ENCODE measurements around the gene CYP27B1.
A peak's percentile ranks its signal among the peaks of the same experiment; 100 is the strongest.

The CYP27B1 gene

DNA sequence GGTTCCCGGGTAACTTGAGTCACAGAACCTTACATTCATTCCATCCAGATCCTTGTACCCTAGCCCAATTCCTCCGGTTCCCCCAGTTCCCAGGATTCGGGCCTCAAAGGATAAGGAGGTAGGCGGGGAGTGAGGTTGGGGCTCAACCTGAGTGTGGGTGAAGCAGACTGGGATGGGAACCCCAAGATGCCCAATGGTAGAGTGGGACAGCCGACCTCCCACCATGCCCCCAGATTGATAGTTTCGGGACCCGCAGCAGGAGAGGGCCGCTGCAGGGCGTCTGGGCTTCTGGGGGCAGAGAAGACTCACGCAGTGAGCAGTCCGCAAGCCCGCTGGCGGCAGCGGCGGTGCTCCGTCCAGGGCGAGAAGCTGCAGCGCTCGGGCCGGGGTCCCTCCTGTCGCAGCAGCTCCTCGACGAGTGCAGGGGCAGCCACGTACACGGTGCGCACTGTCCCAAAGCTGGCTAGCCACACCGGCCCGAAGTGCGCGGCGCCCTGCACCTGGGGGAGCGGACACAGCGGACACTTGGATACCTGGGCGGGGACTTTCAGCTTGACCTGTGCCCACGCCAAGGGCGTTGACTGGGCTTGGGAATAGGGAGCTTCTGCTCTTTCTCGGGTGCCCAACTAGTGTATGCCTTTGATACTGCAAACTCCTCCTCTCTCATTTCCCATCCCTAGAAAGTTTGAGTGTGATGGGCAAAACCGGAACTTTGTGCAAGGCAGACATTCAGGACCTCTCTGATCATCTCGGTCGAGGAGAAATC is 997 bp downstream of the CYP27B1 start:
- DNase-seq (ENCODE audit: low spot score), result no peak

DNA sequence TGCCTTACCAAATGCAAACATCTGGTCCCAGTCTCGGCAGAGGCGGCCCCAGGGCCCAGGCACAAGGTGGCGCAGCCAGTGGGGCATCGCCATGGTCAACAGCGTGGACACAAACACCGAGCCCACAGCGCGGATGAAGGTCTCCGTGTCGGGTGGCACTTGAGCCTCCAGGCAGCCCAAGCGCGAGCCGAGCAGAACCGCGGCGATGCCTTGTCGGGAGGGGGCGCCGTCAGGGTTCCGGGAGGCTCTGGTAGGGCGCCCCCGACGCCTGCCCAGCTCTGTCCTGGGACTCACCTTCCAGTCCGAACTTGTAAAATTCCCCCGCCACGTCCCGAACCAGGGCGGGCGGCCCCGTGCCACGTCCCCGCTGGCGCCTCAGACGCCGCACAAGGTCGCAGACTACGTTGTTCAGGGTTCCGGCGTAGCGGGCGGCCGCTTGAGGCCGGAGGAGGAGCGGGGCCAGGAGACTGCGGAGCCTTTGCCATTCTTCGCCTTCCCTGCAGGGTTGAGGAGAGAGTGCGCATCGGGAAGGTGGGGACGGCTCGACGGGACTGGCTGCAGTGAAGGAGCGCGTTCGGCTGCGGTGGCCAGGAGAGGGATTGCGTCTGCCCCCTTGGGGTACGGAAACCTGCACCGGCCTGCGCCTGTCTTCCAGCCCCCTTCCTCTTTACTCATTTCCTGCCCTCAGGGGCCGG is 1.7 kb downstream of the CYP27B1 start:
- DNase-seq (ENCODE audit: low spot score), result peak; percentile 51

DNA sequence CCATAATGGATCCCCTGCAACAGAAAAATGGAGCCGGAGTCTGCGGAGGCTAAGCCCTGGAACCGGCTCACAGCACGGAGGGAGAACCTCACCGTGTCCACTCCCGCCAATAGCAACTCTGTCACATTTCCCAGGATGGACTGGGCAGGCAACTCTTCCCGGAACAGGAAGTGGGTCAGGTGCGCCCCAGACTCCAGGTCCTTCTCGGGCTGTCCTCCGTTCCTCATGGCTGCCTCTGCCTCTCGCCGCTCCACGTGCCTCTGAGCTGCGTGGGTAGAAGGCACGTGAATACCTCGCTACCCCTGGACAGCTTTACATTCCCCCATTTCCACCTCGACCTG is 2.2 kb downstream of the CYP27B1 start:
- DNase-seq (ENCODE audit: low spot score), result no peak

DNA sequence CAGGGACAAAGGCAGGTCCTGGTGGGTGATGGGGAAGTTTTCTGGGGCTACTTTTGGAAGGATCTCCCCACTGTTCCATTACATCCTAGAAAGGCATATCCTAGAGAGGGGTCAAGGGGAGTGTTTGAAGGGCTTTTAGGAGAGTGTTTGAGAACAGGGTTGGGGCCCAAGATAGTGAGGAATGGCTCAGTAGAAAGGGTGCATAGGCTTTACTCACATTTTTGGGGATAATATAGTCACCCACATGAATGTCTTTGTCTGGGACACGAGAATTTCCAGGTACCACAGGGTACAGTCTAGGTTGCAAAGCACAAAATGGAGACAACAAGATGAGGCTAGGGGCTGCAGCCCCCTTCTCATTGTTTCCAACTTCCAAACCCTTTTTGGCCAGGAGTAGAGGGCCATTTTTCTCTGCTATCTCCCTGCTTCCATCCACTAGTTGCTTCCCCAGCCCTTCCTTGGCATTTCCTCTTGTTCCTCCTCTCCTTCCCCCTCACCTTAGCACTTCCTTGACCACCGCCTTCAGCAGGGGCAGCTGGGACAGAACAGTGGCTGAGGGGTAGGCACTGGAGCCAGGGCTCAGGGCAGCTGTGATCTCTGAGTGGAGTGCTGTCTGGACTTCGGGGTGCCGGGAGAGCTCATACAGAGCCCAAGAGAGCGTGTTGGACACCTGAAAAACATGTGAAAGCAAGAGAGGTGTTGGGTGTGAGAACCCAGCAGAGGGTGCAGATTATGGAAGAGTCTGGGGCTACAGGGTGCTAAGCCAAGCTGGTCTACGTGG is 2.8 kb downstream of the CYP27B1 start:
- no peak for DNase-seq (ENCODE audit: low spot score)

DNA sequence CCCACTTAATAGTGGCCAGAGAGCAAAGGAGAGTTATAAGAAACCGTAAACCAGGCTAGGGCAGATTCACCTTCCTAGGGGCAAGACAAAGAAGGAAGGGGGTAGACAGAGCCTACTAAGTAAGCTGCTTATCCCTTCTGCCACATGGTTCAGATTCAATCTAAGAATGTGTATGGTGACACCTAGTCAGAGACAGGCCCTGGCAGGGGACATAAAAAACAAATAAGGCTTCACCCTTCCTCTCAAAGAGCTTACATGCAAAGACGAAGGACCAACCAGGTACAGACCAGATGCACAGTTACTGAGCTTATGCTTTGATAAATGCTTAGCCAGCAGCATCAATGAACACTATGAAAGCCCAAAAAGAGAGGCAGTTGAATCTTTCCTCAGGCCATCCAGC is 4.4 kb downstream of the CYP27B1 start:
- no peak for DNase-seq (ENCODE audit: low spot score)

DNA sequence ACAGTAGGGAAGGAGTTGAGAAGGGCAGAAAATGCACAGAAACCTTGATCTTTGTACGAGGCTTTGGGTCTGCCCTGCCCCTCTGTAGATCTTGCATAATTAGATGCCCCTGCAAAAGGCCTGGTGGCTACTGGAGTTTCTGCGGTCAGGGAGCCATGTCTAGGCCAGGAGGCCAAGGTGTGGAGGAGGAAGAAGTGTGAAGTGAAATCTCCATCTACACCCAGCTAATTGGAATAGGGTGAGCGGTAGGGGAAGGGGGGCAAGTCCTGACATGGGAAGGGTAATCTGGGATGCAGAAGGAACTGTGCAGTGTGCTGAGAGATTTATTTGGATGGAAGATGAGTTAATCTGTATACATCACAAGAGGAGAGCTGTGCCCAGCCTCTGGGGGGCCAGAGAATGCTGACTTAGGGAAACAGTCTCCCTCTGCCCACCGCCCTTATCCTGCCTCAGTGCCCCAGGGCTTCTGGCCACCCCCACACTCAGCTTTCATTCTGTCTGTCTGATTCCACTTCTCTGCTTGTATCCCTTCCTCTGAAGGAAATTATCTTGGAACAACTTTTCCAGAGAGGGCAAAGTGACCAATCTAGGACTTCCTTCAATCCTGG is 5.4 kb downstream of the CYP27B1 start:
- no peak for DNase-seq (ENCODE audit: low spot score)

DNA sequence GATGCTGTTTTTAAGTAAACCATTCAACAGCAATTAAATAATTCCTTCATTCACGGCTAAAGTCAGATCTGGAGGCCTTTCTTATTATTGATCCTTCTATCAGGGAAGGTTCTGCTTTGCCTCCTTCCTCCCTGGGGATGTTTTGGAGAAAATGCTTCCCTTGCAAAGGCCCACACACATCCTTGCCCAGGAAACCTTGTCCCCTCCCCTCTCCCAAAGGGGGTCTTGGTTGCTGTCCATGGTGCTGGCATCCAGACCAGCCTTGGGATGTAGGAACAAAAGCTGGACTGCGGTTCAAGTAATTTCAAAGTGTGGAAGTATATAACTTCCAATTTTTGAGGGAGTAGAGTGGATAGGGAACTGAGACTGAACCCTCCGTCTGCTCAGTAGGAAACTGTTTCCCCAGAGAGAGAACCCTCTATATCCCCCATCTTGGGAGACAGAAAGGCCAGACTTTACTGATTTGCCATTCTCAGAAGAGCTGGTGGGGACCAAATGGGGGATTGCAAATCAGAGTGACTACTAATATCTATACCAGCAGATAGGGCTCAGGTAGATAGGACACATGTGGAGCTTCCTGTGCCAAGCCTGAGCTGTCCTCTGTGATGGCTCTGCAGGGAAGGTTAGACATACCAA is 6.4 kb downstream of the CYP27B1 start:
- no peak for DNase-seq (ENCODE audit: low spot score)

DNA sequence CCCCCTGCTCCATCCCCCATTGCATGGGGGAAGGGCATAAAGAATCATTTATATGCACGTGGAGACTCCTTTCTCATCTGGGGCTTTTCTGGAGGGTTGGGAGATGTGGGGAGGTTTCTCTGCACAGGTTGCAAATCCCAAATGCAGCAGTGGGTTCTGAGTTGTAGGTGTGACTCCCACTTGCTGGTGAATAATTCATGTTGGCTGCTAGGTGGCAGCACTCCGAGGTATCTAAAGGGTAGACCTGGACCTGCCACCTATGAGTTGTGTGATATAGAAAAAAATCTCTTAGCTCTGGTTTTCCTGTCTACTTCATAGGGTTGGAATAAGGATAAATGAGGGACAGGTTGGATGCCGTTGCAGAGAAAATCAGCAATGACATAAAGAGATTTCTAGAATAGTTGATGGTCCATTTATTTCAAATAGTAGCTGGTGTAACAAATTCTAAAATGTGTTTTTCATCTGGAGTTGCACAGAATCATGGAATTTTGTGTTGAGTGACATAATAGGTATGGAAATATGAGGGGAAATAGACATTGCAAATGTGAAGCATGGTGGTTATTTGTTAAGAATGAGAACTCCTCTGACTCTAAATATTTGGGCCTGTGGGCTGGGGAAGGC is 7.4 kb downstream of the CYP27B1 start:
- no peak for DNase-seq (ENCODE audit: low spot score)

DNA sequence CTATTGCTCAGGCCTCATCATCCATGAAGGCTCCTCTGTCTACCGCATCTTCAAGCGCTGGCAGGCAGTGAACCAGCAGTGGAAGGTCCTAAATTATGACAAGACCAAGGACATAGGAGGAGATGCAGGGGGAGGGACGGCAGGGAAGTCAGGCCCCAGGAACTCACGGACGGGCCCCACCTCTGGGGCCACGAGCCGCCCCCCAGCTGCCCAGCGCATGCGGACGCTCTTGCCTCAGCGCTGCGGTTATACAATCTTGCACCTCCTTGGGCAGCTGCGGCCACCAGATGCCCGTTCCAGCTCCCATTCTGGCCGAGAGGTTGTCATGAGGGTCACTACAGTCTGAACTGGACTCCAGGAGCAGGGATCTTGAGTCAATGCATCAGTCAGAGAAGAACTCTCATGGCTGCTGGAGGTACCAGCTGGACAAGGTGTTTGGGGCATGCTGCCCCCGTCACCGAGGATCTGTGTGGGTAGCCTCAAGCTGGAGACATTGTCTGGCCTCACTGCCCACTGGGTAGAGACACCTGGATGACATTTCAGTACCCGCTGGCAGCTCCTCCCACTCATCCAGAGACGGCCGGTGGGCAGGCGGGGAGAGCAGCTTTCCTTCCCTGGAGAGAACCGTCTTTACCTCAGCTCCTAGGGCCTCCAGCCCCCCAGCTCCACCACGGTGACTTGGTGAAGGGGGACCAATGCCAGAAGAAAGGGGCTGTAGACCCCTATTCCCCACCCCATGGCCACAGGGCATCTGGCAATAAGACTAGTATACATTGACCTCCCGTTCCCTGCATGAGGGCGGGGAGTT is 8.1 kb downstream of the CYP27B1 start:
- no peak for DNase-seq (ENCODE audit: low spot score)

DNA sequence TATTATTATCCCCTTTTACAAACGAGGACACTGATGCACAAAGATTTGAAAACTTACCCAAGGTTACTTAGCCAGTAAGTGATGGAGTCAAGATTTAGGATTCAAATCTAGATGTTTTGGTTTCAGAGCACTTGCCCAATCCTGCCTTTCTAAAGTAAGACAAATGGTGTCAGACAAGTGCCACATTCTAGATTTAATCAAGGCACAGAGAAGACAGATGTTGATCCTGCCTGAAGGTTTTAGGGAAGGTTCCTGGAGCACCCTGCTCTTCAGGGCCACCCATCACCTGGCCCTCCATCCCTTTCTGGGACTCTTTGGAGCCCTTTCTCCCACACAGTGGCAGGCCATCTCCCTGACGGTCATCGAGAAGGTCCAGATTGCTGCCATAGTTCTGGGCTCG is 9.1 kb downstream of the CYP27B1 start:
- DNase-seq (ENCODE audit: low spot score), result no peak

DNA sequence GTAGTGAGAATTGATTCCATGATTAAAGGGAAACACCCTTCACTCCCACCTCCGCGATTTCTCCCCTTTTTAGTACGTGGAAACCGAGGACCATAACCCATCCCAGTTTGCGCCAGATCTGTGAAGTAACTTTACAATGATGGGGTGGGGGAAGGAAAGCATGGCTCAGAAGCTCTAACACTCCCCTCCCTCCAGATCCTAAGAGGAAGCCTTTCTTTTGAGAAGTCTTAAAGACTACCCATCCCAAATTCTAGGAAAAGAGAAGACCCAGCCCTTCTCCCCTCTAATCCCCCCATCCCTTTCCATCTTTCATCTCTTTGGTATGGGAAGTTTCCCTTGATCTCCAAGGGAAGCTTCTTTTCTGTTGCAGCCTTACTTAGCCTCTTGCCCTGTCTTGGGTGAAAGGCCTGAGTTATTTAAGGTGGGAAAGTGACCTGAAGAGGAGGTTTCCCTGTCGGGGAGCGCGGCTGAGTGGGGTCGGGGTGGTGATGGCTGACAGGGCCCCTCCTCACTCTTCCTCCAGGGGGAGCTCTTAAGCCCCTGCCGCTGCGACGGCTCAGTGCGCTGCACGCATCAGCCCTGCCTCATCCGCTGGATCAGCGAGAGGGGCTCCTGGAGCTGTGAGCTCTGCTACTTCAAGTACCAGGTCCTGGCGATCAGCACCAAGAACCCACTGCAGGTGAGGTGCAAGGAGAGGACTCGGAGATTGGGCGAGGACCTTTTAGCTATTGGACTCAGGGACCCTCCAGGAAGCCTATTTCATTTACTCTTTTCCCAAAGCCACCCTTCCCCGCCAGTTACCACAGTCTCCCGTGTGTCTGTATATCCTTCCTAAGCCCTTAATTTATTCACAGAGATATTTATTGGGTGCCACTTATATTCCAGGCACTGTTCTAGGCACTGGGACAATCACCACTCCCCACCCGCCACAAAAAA is 10.2 kb downstream of the CYP27B1 start:
- DNase-seq (ENCODE audit: low spot score), result no peak

DNA sequence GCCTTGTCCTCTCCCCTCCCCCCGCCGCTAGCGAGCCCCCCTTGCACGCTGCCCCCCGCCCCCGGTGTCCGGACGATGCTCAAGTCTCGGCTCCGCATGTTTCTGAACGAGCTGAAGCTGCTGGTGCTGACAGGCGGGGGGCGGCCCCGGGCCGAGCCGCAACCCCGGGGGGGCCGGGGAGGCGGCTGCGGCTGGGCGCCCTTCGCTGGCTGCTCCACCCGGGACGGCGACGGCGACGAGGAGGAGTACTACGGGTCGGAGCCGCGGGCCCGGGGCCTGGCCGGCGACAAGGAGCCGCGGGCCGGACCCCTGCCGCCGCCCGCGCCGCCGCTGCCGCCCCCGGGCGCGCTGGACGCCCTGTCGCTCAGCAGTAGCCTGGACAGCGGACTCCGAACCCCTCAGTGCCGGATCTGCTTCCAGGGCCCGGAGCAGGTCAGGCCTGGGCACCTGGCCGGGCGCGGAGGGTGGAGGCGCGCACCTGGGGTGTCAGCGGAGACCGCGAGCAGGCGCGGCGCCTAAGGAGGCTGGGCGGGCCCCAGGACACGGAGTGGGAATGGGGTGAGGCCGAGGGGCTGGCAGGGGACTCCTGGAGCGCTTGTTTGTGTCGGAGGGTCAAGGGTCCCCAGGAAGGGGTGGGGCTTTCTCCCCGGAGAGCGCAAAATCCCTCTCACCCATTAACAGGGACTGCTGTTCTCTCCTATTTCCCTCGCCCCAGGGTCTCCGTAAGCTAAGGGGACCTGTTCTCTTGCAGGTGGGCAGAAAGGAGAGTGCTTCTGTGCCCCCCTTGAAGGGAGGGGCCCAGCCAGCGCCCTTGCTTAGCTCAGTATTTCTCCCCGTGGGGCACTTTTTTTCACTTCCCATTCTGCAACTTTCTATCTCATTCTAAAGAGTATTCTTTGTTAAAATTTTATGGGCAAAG is 11.2 kb downstream of the CYP27B1 start:
- no peak for DNase-seq (ENCODE audit: low spot score)

DNA sequence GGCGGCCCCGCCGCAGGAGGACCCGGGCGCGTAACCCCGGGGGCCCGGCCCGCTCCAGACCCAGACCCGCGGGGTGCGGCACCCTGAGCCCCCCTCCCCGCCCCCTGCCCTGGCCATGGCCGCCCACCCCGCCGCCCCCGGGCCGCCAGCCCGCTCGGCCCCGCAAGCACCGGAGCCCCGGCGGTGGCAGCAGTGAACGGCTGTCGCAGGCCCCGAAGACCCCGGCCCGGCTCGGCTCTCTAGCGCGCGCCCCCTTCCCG is 11.8 kb downstream of the CYP27B1 start:
- DNase-seq (ENCODE audit: low spot score), result no peak

DNA sequence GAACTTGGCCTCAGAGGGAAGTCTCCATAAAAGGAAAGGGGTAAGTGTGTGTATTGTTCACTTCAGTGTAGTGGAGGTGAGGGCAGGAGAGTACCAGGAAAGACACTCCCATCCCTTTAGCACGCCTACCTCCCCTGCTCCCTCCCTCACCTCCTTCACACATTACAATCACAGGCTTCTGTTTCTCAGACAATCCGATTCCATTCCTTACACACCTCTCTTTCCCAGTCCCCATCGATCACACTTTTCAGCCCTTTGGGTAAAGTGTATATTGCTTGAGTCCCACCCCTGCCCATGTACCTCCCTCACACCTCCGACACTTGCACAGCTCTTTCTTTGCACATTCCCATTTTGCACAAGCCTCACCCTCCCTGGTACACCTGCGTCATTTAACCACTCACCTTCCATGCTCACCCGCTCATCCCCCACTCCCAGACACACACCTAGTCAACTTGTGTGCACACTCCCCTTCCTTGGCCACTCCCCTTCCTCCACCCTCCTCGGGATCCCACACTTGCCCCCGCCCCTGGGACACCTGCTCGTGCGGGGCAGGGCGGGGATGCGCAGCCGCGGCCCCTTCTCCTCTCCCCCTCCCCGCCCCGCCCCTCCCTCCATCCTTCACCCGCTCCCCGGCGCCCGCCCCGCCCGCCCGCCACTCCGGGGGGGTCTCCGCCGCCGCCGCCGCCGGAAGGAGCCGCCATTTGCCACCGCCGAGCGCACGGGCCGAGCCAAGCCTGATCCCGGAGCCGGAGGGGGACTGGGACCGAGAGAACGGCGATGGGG is 12.3 kb downstream of the CYP27B1 start, which contains the start of gene MARCHF9:
Gene MARCHF9 (plus strand): TSS at position 693 of the 783 bp plus-strand sequence. CDS start 426 bp downstream, outside the sequence.
- no peak for DNase-seq (ENCODE audit: low spot score)

DNA sequence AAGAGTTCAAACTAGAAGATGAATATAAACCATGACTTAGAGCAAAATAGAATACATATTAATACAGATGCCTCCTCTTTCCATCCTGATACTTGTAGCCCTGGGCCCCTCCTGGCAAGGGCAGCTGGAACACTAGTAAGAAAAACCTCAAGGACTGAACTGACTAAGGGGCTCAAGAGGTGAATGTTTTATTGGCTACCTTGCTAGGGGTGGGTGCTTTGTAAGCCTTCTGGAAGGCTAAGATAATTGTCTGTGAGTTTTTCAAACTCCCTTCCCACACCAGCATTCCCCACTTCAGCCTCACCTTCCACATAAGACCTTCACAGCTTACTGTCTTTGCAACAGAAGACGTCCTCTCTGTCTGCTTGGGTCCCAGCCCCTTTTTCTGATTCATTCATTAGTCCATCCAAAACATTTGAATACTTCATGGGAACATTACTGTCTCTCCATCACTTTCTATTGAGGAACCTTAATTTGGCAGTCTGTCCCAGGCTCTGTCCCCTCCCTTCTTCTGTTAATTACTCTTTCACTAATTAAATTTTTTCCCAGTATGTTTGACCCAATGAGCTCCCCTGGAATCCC is 13.0 kb downstream of the CYP27B1 start:
- DNase-seq (ENCODE audit: low spot score), result no peak

DNA sequence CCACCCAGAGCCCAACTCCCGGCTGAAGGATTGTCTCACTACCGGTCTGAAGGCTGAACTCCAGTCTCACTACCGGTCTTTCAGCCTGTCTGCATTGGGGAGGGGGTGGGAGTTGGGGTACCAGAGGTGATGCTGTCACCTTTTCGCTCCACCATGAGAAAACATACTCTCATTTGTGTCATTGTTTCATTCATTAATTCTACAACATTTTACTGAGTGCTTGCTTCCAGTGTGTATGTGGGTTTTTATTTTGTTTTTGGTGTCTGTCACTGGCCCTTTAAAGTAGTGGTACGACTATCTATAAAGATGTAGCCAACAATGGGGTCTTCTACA is 14.2 kb downstream of the CYP27B1 start:
- no peak for DNase-seq (ENCODE audit: low spot score)

DNA sequence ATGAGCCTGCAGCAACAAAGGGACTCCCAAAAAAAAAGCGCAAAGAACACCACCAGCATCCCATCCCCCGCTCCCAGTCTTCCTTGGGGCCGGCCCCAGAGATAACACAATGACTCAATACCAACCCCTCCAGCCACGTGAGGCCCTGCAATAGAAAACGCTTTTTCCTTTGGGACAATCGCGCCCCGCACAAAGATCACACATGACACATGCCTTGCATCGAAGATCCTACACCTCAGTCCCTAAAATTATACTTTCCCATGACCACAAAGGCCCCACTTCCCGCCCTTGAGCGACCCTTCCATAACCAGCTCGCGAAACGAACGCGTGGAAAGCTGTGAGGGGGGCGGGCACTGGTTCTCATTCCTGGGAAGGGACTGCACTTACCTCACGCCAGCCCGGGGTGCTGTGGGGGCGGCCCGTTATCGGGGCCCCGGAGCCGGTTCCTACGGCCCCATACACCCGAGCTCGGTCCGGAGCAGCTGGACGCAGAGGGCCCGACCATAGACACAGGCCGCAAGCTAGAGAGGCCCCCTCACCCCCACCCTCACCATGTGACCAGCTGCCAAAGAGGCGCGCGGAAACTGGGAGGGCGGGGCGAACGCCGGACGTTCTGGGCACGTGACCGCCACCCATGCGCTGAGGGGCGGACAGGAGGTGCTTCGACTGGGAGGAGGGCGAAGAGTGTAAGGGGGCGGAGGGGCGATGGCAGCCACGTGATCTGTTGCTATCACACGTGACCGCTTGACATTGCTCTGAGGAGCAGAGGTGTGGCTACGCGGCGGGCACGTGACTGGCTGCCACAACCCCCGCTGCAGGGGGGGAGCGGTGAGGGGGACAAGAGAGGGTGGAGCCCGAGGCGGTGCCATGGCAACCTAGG is 14.8 kb downstream of the CYP27B1 start, which contains the start of gene CDK4:
Gene CDK4 (minus strand): TSS at position 523 of the 880 bp plus-strand sequence. CDS start 593 bp downstream, outside the sequence.
- peak; percentile 99 for DNase-seq (ENCODE audit: low spot score)
